Retinal pigment epithelial cell (primary cell): ENCODE results near the gene LNP1.

Experiments
- DNase-seq: peaks from one replicate; pipeline ENCODE4 v3.0.0-alpha.2; 2010; ENCODE audit warnings: low read depth
- H3K4me3 ChIP-seq: 2 replicates; pipeline ENCODE4 v1.5.1; 2011; ENCODE audit warnings: mild to moderate bottlenecking, low read length, control low read depth, moderate library complexity
- CTCF ChIP-seq: conservative IDR thresholded peaks from 2 replicates; pipeline ENCODE4 v1.5.1; 2011; ENCODE audit warnings: low read depth, low read length, control low read depth, inconsistent platforms

Gene LNP1

GRCh38 chr3:100360757-100361496, 40.4 kb upstream of the LNP1 start:
- no peak overlapping the region for H3K4me3 ChIP-seq
- DNase-seq = no peak
- no peak for TF ChIP-seq CTCF

GRCh38 chr3:100361897-100362296, 39.4 kb upstream of the LNP1 start:
- no peak for DNase-seq
- no peak for TF ChIP-seq CTCF
- no peak overlapping the region for H3K4me3 ChIP-seq

- TF ChIP-seq CTCF = no peak
- DNase-seq = no peak
- no peak overlapping the region for H3K4me3 ChIP-seq
Measured at GRCh38 chr3:100364421-100364820, 36.9 kb upstream of the LNP1 start.

GRCh38 chr3:100366424-100366823, 34.9 kb upstream of the LNP1 start:
- no peak overlapping the region for H3K4me3 ChIP-seq
- no peak for DNase-seq
- TF ChIP-seq CTCF = no peak

GRCh38 chr3:100368441-100368840, 32.9 kb upstream of the LNP1 start:
- TF ChIP-seq CTCF = no peak
- DNase-seq = no peak
- no peak overlapping the region for H3K4me3 ChIP-seq

GRCh38 chr3:100370756-100371155, 30.6 kb upstream of the LNP1 start:
- H3K4me3 ChIP-seq = no peak overlapping the region
- TF ChIP-seq CTCF = no peak
- no peak for DNase-seq

- TF ChIP-seq CTCF = no peak
- no peak overlapping the region for H3K4me3 ChIP-seq
- no peak for DNase-seq
Measured at GRCh38 chr3:100374521-100374920, 26.8 kb upstream of the LNP1 start.
